ENCODE measurements around the gene GLIS1.
"Not testable (repeated sequence)": the region's sequence is repeated elsewhere in the genome, so short reads cannot be mapped to it uniquely, and the experiment has no call there.

Gene GLIS1

DNA sequence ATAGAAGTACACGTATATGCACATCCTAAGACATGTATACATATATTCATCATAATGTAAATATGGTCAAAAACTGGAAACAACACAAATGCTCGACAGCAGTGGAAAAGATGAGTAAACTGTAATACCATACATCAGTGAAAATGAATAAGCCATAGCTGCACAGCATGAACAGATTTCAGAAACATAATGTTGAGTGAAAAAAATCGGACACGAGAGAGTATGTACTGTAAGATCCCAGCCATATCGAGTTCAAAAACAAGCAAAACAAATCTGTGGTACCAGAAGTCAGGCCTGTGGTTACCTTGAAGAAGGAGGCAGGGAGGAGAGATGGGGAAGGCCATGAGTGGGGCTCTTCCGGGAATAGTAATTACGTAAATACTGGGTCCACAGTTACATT, 90.4 kb downstream of the GLIS1 start:
- no peak for DNase-seq

DNA sequence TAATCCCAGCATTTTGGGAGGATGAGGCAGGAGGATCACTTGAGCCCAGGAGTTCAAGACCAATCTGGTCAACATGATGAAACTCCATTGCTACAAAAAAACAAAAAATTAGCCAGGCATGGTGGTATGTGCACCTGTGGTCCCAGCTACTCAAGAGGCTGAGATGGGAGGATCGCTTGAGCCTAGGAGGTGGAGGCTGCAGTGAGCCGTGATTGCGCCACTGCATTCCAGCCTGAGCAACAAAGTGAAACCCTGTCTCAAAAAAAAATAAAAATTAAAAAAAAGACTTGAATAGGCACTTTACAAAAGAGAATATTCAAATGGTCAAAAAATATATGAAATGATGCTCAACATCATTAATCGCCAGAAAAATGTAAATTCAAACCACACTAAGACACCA, 91.0 kb downstream of the GLIS1 start:
- not testable (repeated sequence) for DNase-seq

- no peak for DNase-seq
Measured at GRCh38 chr1:53646732-53647131, 92.2 kb downstream of the GLIS1 start.

DNA sequence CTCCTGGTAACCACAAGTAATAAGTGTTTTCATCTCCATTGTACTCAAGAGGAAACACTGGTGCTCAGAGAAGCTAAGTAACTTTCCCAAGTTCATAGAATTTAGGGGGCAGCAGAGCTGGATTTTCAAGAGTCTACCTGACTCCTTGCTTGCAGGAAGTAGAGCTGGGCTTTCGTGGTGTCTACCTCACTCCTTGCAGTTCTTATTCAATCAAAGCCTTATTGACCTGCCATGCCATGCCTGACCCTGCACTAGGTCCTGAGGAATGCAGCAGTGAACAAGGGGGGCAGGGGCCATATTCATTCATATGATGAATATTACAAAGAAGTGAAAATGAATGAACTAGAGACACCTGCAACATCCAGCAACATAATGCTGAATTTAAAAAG, 93.3 kb downstream of the GLIS1 start:
- no peak for DNase-seq

DNA sequence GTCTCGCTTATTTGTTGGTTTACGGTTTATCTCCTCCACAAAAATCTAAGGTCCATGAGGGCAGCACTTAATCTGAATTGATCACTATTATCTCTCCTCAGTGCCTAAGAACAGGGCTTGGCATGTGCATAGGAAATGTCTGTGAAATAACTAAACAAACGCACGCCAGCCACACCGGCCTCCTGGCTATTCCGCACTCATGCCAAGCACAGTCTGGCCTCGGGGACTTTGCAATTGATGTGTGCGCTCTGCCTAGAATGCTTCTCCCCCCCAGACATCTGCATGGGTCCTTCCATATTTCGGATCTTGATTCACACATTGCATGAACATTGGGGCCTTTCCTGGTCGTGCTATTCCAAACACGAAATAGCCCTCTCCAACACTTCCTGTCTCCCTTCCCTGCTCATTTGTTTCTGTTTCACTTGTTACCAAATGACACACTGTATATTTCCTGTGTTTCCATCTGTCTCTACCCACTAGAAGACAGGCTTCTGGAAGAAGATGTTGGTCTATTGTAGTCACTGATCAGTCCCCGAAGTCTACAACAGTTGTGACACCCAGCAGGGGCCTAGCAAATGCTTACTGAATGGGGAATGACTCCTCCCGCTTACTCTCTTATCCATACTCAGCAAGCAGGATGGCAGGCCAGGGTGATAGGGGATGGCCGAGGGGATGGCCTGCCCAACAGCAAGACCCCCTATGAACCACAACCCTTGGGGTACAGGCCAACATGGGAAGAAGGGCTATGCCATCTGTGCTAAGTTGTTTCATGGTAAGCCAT, 93.9 kb downstream of the GLIS1 start:
- DNase-seq: no peak

GRCh38 chr1:53644496-53644895, 94.5 kb downstream of the GLIS1 start:
- DNase-seq: no peak

GRCh38 chr1:53643881-53644390, 95.0 kb downstream of the GLIS1 start:
- DNase-seq: no peak

- no peak for DNase-seq
Measured at GRCh38 chr1:53643041-53643880, 95.7 kb downstream of the GLIS1 start.

- no peak for DNase-seq
Measured at GRCh38 chr1:53642607-53643006, 96.4 kb downstream of the GLIS1 start.

DNA sequence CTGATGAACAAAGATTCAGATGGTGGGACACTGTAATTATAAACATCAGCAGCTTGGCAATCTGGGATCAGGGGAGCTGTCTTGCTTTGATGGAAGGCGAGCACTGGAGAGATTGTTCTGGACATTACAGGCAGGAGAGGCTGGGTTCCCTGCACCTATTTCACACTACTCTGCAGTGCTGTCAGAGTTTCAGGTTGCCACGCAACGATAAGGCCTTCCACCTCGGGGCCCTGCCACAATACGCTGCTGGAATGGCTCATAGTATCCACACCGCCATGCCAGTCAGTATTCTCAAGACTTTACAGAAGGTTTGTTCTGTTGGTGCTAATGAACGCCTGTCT, 96.8 kb downstream of the GLIS1 start:
- no peak for DNase-seq

DNA sequence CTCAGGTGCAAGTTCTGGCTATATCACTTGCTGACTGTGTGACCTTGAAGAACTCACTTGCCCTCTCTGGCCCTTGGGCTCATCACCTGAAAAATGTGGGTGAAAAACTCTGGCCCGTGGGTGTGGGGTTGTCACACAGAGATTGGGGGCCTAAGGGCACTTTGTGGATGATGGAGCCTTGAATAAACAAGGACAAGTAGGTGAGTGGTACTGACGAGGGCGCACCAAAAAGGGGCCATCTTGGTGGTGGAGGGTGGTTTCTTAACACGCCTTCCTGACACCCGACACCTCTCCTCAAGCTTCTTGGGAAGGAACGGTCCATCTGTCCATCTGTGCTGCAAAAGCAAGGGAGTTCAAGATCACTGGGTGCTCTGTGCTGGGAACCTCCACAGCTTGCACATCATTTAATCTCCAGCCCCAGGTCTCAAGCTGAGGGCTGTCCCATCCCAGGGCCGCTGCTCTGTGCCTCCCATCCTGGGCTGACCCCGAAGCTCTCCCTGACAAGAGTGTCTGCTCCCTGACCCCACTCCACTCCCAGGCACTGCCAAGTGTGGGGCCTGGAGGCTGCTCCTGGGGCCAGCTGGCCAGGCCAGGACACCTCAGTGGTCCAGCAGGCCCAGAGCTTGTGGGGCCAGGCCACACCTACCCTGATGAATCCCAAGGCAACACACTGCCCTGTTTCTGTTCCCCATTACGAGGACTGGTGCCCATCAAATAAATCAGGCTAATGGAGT, 97.3 kb downstream of the GLIS1 start:
- DNase-seq: no peak

GRCh38 chr1:53640701-53641075, 98.3 kb downstream of the GLIS1 start:
- DNase-seq: no peak

GRCh38 chr1:53639996-53640700, 98.8 kb downstream of the GLIS1 start:
- DNase-seq: no peak

GRCh38 chr1:53639251-53639763, 99.7 kb downstream of the GLIS1 start:
- DNase-seq: no peak

DNA sequence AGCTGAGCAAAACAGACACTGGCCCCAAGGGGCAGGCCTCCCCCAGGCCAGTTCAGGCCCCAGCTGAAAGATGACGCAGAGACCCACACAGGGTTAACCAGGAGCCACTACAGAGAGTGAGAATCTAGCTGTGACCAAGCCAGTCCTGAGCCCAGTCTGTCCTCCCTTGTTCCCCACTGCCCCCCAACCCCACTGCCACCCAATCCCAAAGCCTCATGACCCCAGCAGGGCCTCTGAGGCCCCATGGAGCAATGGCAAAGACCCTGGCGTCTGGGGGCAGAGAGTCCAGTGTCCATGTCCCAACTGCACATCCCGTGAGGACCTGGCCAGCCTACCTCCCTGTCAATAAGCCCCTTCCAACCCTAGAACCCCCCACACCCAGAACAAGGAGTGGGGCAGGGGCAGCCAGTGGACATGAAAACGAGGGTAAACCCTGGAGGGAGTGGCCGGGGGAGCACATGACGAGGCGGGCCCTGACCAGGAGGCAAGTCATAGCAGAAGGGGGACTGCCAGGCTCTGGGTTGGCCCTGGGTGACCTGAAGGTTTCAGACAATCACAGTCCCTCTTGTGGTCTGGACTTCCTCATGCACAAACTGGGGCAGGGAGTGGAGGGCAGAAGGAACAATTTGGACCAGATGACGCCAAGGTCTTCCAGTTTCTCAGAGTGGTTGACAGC, 100.5 kb downstream of the GLIS1 start:
- DNase-seq: no peak

DNA sequence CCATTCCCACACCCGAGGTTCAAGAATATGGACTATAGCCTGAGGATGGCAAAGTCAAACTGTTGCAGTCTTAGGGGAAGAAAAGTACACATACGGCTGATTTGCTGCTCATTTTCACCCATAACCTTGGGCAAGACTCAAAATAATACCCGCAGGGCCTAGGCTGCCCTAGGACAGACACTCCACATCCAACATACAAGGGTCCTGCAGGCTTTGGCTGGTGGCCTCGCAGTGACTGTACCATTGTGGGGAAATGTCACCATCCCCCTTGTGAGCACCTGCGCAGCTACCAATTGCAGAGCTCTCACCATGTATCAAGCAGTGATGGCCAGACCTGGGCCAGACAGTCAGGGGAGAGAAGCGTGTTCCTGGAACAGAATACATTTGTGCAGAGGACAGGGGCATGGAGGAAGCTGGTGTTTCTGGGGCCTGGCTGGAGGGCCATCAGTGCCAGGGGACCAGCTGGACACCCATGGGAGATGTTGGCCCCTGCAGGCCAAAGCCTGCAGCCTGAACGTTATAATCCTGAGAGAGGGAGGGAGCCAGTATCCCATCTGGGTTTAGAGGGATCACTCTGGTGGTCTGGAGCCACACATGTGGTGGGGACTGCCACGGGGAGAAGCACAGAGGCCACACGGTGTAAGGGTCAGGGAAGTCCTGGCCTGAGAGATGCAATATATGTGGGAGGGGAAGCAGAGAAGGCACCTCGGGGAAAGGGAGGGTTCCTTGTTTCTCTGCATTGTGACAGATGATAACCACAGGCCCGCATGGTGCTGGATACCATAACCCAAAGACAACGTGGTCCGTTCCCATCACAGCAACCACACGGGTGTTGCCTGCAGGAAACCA, 101.2 kb downstream of the GLIS1 start:
- no peak for DNase-seq

DNA sequence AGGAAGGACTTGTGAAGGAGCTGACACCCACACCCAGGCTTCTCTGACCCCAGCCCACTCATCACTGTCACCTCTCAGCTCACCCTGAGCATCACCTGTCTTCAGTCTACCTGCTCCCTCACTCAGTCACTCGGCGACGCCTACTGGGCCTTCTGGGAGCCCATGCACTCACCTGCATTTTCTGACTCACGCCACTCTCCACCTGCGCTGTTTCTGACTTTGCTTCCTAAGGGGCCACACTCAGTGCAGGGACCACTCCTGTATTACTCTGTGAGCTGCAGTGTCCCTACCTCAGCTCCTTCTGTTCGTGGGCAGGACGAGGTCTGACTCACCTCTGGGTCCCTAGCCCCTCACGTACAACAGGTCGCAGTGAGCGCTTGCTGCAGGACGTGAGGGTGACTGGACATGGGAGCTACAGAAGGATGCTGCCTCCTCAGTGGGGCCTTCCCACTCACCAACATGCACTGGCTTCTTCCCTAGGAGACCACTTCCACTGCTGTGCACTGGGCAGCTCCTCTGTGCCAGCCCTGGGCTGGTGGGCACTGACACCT, 102.3 kb downstream of the GLIS1 start:
- DNase-seq: no peak

- DNase-seq: no peak
Measured at GRCh38 chr1:53634571-53634979, 104.4 kb downstream of the GLIS1 start.

DNA sequence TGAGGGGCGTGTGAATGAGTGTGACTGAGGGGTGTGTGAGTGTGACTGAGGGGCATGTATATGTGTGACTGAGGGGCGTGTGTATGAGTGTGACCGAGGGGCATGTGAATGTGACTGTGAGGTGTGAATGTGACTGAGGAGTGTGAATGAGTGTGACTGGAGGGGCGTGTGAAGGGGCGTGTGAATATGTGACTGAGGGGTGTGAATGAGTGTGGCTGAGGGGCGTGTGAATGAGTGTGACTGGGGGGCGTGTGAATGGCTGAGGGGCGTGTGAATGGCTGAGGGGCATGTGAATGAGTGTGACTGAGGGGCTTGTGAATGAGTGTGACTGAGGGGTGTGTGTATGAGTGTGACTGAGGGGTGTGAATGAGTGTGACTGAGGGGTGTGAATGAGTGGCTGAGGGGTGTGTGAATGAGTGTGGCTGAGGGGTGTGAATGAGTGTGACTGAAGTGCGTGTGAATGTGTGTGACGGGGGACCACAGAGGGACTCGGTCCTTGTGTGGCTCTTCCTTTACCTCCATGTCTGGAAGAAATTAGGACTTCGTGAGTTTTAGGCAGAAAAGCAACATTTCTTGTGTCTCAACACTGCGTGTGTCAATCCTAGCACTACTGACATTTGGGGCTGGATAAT, 105.8 kb downstream of the GLIS1 start:
- DNase-seq: no peak

GRCh38 chr1:53631622-53632310, 107.2 kb downstream of the GLIS1 start:
- DNase-seq: no peak

Data from amniotic stem cell (primary cell).